Progenitor cell of endocrine pancreas (in vitro differentiated cells): ENCODE results near the gene MCAT. TPM values are rescaled to one million over a fixed set of nuclear protein-coding genes. Genes with fewer than 3 reads are reported as not detected.

ENCODE experiments used
- DNase-seq: peaks from one replicate; pipeline ENCODE4 v3.0.0; 2021; ENCODE audit warnings: low spot score; ENCODE audit not compliant: unreplicated experiment
- H3K27ac Mint-ChIP-seq: 2 replicates; pipeline ENCODE4 v1.8.0; 2021; ENCODE audit warnings: mild to moderate bottlenecking, moderate library complexity, mixed read lengths
- H3K27me3 Mint-ChIP-seq: 2 replicates; pipeline ENCODE4 v1.8.0; 2021; ENCODE audit warnings: mixed read lengths
- H3K36me3 Mint-ChIP-seq: 2 replicates; pipeline ENCODE4 v1.8.0; 2022; ENCODE audit warnings: mixed read lengths; ENCODE audit not compliant: insufficient read depth
- H3K4me1 Mint-ChIP-seq: 2 replicates; pipeline ENCODE4 v1.8.0; 2021; ENCODE audit warnings: low read depth, mixed read lengths
- H3K4me3 Mint-ChIP-seq: 2 replicates; pipeline ENCODE4 v1.8.0; 2021; ENCODE audit warnings: low read depth, mild to moderate bottlenecking, moderate library complexity, mixed read lengths
- H3K9me3 Mint-ChIP-seq: 2 replicates; pipeline ENCODE4 v1.8.0; 2021; ENCODE audit warnings: low read depth, mixed read lengths
- total RNA-seq: library from RNA; stranded (reverse); gene quantifications from 2 replicates; pipeline ENCODE4 v1.2.1, GENCODE V29; 2021
- TF ChIP-seq, protein P1 (sequence below): fragments of 200-600 bp; sonication (generic); IDR thresholded peaks from one replicate; pipeline ENCODE4 v1.5.0; 2021; ENCODE audit warnings: antibody characterized with exemption, mild to moderate bottlenecking; ENCODE audit not compliant: unreplicated experiment

The MCAT gene
- total RNA-seq, 1 donor from 2014 or later = 20.4 TPM

DNA sequence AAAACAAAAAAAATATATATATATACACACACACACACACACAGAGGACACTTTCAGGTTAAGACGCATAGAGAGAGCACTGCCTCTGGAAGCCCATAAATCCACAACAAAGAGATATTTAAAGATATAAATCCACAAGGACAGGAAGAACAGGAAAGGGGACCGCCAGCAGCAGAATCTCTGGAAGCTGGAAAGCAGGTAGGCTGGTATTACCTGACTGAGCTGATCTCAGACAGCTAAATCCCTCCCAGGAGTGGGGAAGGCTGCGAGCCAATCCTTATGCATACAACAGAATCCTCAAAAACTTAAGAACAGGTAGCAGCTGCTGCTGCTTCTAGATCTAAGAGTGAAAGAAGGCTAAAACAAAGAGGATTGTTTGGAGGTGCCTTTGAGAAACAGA lies 1.8 kb upstream of the MCAT start:
- H3K27ac Mint-ChIP-seq = no peak overlapping the region

DNA sequence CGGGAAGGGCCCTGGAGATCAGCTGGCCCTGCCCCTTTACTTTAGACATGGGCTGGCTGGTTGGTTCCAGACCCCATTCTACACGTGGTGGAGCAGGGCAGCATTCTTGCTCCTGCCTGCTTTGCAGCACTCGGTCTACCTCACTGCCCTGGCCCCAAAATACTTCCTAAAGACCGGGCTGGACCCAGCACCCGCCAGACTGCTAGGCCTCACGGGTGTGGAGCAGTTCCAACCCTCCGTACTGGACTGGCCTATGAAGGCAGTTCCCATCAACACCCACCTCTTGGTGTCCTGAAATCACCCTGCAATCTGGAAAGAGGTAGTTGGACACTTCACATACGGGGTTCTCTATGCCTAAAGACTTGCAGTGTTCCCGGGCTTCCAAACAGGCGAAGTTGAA lies 6.4 kb downstream of the MCAT start:
- H3K36me3 Mint-ChIP-seq = peaks cover 7% of the 10 kb centered on the region
- H3K27me3 Mint-ChIP-seq = no peaks in the 10 kb centered on the region
- H3K4me3 Mint-ChIP-seq = no peak overlapping the region
- H3K9me3 Mint-ChIP-seq = no peaks in the 10 kb centered on the region
- TF ChIP-seq, protein P1, sequence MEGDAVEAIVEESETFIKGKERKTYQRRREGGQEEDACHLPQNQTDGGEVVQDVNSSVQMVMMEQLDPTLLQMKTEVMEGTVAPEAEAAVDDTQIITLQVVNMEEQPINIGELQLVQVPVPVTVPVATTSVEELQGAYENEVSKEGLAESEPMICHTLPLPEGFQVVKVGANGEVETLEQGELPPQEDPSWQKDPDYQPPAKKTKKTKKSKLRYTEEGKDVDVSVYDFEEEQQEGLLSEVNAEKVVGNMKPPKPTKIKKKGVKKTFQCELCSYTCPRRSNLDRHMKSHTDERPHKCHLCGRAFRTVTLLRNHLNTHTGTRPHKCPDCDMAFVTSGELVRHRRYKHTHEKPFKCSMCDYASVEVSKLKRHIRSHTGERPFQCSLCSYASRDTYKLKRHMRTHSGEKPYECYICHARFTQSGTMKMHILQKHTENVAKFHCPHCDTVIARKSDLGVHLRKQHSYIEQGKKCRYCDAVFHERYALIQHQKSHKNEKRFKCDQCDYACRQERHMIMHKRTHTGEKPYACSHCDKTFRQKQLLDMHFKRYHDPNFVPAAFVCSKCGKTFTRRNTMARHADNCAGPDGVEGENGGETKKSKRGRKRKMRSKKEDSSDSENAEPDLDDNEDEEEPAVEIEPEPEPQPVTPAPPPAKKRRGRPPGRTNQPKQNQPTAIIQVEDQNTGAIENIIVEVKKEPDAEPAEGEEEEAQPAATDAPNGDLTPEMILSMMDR = no peak
- no peak for DNase-seq
- H3K4me1 Mint-ChIP-seq = peaks cover 1% of the 10 kb centered on the region
- H3K27ac Mint-ChIP-seq = no peak overlapping the region

More for the DNA sequence above, 1.8 kb upstream of the MCAT start:
- Mint-ChIP-seq H3K4me1 (peaks cover 7% of the 10 kb centered on the region), H3K9me3 (no peaks in the 10 kb centered on the region), H3K27me3 (peaks cover 11% of the 10 kb centered on the region), H3K36me3 (peaks cover 2% of the 10 kb centered on the region), H3K4me3 (no peak overlapping the region)
- TF ChIP-seq, protein P1 = no peak
- no peak for DNase-seq

DNA sequence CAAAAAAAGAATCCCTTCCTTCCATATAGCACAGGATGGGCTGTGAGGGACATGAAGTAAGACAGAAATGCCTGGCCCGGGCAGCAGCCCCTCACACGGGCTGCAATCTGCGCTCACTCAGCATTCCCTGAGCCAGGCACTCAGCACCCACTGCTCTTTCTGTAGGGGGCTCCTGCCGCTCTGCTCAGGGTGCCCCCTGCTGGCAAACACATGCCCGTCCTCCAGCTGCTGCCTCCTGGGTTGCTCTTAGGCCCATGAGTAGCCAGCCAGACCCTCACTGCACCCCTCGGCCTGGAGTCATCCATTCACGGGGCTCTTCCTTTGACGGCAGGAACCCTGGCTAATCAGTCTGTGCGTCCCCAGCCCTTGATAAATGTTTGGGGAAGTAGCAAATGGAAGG lies 6.9 kb downstream of the MCAT start:
- Mint-ChIP-seq H3K27ac (no peak overlapping the region), H3K4me1 (no peaks in the 10 kb centered on the region), H3K9me3 (no peaks in the 10 kb centered on the region), H3K27me3 (no peaks in the 10 kb centered on the region), H3K4me3 (no peak overlapping the region), H3K36me3 (peaks cover 7% of the 10 kb centered on the region)
- DNase-seq = peak; percentile 45
- TF ChIP-seq, protein P1 = peak; percentile 73

- H3K27ac Mint-ChIP-seq = no peak overlapping the region
- no peaks in the 10 kb centered on the region for H3K27me3 Mint-ChIP-seq
- H3K36me3 Mint-ChIP-seq = peaks cover 7% of the 10 kb centered on the region
- no peak for DNase-seq
- H3K4me1 Mint-ChIP-seq = no peaks in the 10 kb centered on the region
- H3K4me3 Mint-ChIP-seq = no peak overlapping the region
- H3K9me3 Mint-ChIP-seq = no peaks in the 10 kb centered on the region
- TF ChIP-seq, protein P1 = no peak
These were observed 7.6 kb downstream of the MCAT start for GRCh38 chr22:43135565-43135964.

GRCh38 chr22:43134553-43134952 lies 8.6 kb downstream of the MCAT start:
- no peak for DNase-seq
- Mint-ChIP-seq H3K27me3 (no peaks in the 10 kb centered on the region), H3K27ac (no peak overlapping the region), H3K36me3 (peaks cover 5% of the 10 kb centered on the region), H3K4me3 (no peak overlapping the region), H3K4me1 (no peaks in the 10 kb centered on the region), H3K9me3 (no peaks in the 10 kb centered on the region)
- TF ChIP-seq, protein P1 = no peak
